Body of pancreas (tissue), 4 donors: ENCODE data around the gene PTTG1.

Source experiments
- POLR2A ChIP-seq, 3 donors: fragments of 450-650 bp; IDR thresholded peaks; one replicate each; pipeline ENCODE4 v1.6.1; 2016; ENCODE audit warnings: antibody characterized with exemption in 3 of 3, mild to moderate bottlenecking in 2 of 3
- TF ChIP-seq, protein P1 (sequence below), 7 experiments: fragments of 450-650 bp in 4 of 7; fragments of 200-600 bp in 3 of 7; sonication (generic) in 3 of 7; IDR thresholded peaks; one replicate each; pipeline ENCODE4 v1.5.1; 2016 to 2019; ENCODE audit warnings: antibody characterized with exemption in 7 of 7

- no peak for TF ChIP-seq POLR2A (IDR thresholded peaks at IDR 0.05)
- TF ChIP-seq, protein P1, sequence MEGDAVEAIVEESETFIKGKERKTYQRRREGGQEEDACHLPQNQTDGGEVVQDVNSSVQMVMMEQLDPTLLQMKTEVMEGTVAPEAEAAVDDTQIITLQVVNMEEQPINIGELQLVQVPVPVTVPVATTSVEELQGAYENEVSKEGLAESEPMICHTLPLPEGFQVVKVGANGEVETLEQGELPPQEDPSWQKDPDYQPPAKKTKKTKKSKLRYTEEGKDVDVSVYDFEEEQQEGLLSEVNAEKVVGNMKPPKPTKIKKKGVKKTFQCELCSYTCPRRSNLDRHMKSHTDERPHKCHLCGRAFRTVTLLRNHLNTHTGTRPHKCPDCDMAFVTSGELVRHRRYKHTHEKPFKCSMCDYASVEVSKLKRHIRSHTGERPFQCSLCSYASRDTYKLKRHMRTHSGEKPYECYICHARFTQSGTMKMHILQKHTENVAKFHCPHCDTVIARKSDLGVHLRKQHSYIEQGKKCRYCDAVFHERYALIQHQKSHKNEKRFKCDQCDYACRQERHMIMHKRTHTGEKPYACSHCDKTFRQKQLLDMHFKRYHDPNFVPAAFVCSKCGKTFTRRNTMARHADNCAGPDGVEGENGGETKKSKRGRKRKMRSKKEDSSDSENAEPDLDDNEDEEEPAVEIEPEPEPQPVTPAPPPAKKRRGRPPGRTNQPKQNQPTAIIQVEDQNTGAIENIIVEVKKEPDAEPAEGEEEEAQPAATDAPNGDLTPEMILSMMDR (IDR thresholded peaks at IDR 0.05), result no peak
Measured at GRCh38 chr5:160461378-160461777, 39.7 kb downstream of the PTTG1 start.
